Measurements from ENCODE around the gene KCND2. TPM values are rescaled to one million over a fixed set of nuclear protein-coding genes. Genes with fewer than 3 reads are reported as not detected.

The KCND2 gene
- total and polyA plus RNA-seq, 11 donors = 0.04 to 0.41 (median 0.16) TPM; not detected in 4

DNA sequence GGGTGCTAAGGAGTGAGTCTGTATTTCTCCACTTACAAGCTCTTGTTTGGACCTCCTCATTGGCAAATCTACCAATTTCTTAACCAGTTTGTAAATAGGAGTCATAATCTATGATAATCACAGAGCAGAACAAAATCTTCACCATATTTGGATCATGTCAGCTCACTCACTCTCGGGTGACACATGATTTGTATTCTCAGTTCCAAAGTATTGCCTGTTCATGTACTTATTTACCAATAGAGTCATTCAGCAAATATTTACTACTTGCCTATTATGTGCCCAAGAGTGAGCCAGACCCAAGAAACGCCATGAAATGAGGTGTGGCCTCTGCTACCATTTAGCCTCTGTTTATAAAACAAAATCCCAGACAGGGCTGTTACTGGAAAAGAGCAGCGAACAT is 470.2 kb downstream of the KCND2 start:
- no peak for DNase-seq
- TF ChIP-seq, protein P1, sequence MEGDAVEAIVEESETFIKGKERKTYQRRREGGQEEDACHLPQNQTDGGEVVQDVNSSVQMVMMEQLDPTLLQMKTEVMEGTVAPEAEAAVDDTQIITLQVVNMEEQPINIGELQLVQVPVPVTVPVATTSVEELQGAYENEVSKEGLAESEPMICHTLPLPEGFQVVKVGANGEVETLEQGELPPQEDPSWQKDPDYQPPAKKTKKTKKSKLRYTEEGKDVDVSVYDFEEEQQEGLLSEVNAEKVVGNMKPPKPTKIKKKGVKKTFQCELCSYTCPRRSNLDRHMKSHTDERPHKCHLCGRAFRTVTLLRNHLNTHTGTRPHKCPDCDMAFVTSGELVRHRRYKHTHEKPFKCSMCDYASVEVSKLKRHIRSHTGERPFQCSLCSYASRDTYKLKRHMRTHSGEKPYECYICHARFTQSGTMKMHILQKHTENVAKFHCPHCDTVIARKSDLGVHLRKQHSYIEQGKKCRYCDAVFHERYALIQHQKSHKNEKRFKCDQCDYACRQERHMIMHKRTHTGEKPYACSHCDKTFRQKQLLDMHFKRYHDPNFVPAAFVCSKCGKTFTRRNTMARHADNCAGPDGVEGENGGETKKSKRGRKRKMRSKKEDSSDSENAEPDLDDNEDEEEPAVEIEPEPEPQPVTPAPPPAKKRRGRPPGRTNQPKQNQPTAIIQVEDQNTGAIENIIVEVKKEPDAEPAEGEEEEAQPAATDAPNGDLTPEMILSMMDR (IDR thresholded peaks at IDR 0.05) = no peak
- intact Hi-C loops (cut with DNase I) = no loop called here
- Histone ChIP-seq H3K9me3 (no peaks in the 10 kb centered on the region), H3K4me3 (no peak overlapping the region), H3K27ac (no peak overlapping the region), H3K4me1 (no peaks in the 10 kb centered on the region), H3K27me3 (no peaks in the 10 kb centered on the region), H3K36me3 (no peaks in the 10 kb centered on the region)
- WGBS, 4 donors = 86 to 93% (median 89%) methylated on average over 3 of the region's 3 CpGs
- ATAC-seq = no peak

DNA sequence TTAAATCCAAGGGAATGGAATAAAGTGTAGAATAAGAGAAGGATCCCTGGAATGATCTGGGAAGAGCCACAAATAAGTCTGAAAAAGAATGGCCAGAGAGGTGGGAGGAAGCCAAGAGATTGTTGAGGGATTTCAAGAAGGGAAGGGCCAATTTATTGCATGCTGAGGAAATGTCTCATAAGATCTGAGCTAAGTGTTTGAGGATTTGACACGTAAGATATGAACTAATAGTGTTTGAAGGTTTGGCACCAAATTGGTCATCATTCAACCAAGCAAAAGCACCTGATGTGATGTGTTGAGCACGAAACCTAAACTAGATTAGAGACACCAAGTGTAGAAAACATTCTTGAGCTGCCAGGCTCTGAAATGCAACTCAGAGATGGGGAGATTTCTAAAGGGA is 487.1 kb downstream of the KCND2 start:
- H3K4me3 ChIP-seq = no peak overlapping the region
- no peaks in the 10 kb centered on the region for H3K36me3 ChIP-seq
- H3K9me3 ChIP-seq = no peaks in the 10 kb centered on the region
- intact Hi-C loops (cut with DNase I) = no loop called here
- ATAC-seq = no peak
- no peak overlapping the region for H3K27ac ChIP-seq
- no peak for DNase-seq
- no peaks in the 10 kb centered on the region for H3K27me3 ChIP-seq
- H3K4me1 ChIP-seq = no peaks in the 10 kb centered on the region
- TF ChIP-seq, protein P1 (IDR thresholded peaks at IDR 0.05) = no peak
- no peak for TF ChIP-seq POLR2A (IDR thresholded peaks at IDR 0.05)
- WGBS, 4 donors = 72 to 76% (median 74%) methylated on average over 2 of the region's 2 CpGs

DNA sequence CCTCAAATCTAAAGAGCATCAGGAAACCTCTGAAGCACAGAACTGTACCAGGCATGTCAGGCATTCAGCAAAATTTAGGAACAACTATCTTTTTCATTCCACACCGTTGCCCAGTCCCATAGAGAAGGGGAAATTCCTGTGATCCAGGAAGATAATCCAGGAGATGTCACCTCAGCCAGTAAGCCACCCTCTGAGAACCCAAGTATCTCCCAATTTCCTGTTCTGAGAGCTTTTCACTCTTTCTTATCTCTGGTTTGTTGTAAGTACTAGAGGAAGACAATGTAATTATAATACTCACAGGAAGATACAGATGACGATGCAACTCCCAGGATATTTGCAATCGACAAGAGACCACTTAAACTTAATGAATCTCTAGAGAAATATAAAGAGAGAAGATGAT is 487.9 kb downstream of the KCND2 start:
- no peaks in the 10 kb centered on the region for H3K4me1 ChIP-seq
- ATAC-seq (no peak), DNase-seq (no peak)
- no peaks in the 10 kb centered on the region for H3K9me3 ChIP-seq
- no peak overlapping the region for H3K4me3 ChIP-seq
- WGBS, 4 donors = 32 to 48% (median 36%) methylated on average over 3 of the region's 3 CpGs
- no peak for TF ChIP-seq POLR2A (IDR thresholded peaks at IDR 0.05)
- TF ChIP-seq, protein P1 (IDR thresholded peaks at IDR 0.05) = no peak
- H3K27me3 ChIP-seq = no peaks in the 10 kb centered on the region
- no peak overlapping the region for H3K27ac ChIP-seq
- intact Hi-C loops (cut with DNase I) = no loop called here
- H3K36me3 ChIP-seq = no peaks in the 10 kb centered on the region

DNA sequence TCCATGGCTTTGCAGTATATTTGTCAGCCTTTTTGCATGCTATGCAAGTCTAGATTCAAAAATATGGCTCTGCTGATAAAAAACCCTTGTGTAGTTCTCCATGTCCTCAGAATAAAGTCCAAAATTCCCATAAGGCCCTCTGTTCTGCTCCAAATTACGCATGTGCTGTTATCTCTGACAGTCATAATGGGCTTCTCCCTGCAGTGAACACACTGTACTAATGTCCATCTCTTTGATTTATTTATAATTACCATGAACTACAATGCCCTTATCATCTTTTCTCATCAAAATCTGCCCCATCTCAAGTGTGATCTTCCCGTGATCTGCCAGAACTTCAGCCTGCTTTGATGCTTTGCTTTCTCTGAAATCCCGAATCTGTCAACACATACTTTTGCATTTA is 497.2 kb downstream of the KCND2 start:
- ATAC-seq (no peak), DNase-seq (no peak)
- Histone ChIP-seq H3K27ac (no peak overlapping the region), H3K9me3 (no peaks in the 10 kb centered on the region), H3K4me1 (no peaks in the 10 kb centered on the region), H3K27me3 (no peaks in the 10 kb centered on the region), H3K4me3 (no peak overlapping the region), H3K36me3 (no peaks in the 10 kb centered on the region)
- WGBS, 4 donors = 72 to 84% (median 79%) methylated on average over 3 of the region's 3 CpGs
- intact Hi-C loops (cut with DNase I) = no loop called here
- TF ChIP-seq POLR2A (IDR thresholded peaks at IDR 0.05) = no peak
- TF ChIP-seq, protein P1 (IDR thresholded peaks at IDR 0.05) = no peak
